ENCODE data around the gene PARD3. TPM values are rescaled to one million over a fixed set of nuclear protein-coding genes. Genes with fewer than 3 reads are reported as not detected.

The PARD3 gene
- polyA plus RNA-seq, 5 donors = 38.0 to 53.5 (median 46.6) TPM

GRCh38 chr10:34503704-34504103, 311.4 kb downstream of the PARD3 start:
- DNase-seq = no peak

- no peak for DNase-seq
Observed at GRCh38 chr10:34499612-34500279, 315.4 kb downstream of the PARD3 start.

- DNase-seq = peak in 1 of 2 donors; percentile 19
Observed at GRCh38 chr10:34498821-34499220, 316.3 kb downstream of the PARD3 start.

- no peak for DNase-seq
Observed at GRCh38 chr10:34495938-34496337, 319.2 kb downstream of the PARD3 start.

GRCh38 chr10:34494012-34494411, 321.1 kb downstream of the PARD3 start:
- DNase-seq = no peak

- no peak for DNase-seq
Observed at GRCh38 chr10:34492081-34492480, 323.0 kb downstream of the PARD3 start.

GRCh38 chr10:34491678-34492077, 323.4 kb downstream of the PARD3 start:
- DNase-seq = peak; percentile 31 to 43

- DNase-seq = no peak
Observed at GRCh38 chr10:34489973-34490745, 324.9 kb downstream of the PARD3 start.

- DNase-seq = no peak
Observed at GRCh38 chr10:34489411-34489810, 325.7 kb downstream of the PARD3 start.

GRCh38 chr10:34488476-34489130, 326.5 kb downstream of the PARD3 start:
- no peak for DNase-seq

- DNase-seq = no peak
Observed at GRCh38 chr10:34486008-34486407, 329.1 kb downstream of the PARD3 start.

GRCh38 chr10:34484164-34484563, 330.9 kb downstream of the PARD3 start:
- DNase-seq = no peak

GRCh38 chr10:34480345-34480744, 334.8 kb downstream of the PARD3 start:
- no peak for DNase-seq

- DNase-seq = no peak
Observed at GRCh38 chr10:34479520-34480179, 335.4 kb downstream of the PARD3 start.

- DNase-seq = no peak
Observed at GRCh38 chr10:34477249-34477648, 337.8 kb downstream of the PARD3 start.

GRCh38 chr10:34476608-34477007, 338.5 kb downstream of the PARD3 start:
- DNase-seq = no peak

- DNase-seq = no peak
Observed at GRCh38 chr10:34475786-34476185, 339.3 kb downstream of the PARD3 start.

GRCh38 chr10:34475274-34475646, 339.8 kb downstream of the PARD3 start:
- DNase-seq = no peak

- no peak for DNase-seq
Observed at GRCh38 chr10:34474555-34475273, 340.4 kb downstream of the PARD3 start.

- no peak for DNase-seq
Observed at GRCh38 chr10:34474009-34474376, 341.1 kb downstream of the PARD3 start.

GRCh38 chr10:34473174-34474008, 341.7 kb downstream of the PARD3 start:
- peak in 1 of 2 donors; percentile 48 for DNase-seq
